GM10248 (cell line): ENCODE results near the gene LVRN.

Experiments
- CTCF ChIA-PET: fragments of 300-600 bp; sonication (Branson Sonifier 250); formaldehyde crosslinking; extraction: SDS; loops from one replicate; lab custom pipeline; 2021; ENCODE audit warnings: antibody characterized with exemption; lab: Yijun Ruan, JAX
- POLR2A ChIA-PET: fragments of 350-650 bp; sonication (Branson Sonifier 250); formaldehyde crosslinking; extraction: SDS; loops from one replicate; lab custom pipeline; 2020; ENCODE audit warnings: antibody characterized with exemption; lab: Yijun Ruan, JAX
- DNase-seq: peaks from one replicate; pipeline ENCODE4 v3.0.0; 2012; ENCODE audit errors: extremely low spot score
- CTCF ChIP-seq: IDR thresholded peaks from 2 replicates; pipeline ENCODE4 v1.5.1; 2012; ENCODE audit warnings: mild to moderate bottlenecking, low read depth; ENCODE audit errors: extremely low read depth, missing control alignments, control extremely low read depth

LVRN gene

GRCh38 chr5:115992848-115993350, 30.6 kb downstream of the LVRN start:
- DNase-seq, result no peak
- TF ChIP-seq CTCF, result no peak
- ChIA-PET CTCF (interaction anchor here (1.5 to 2.6 kb wide), 2 partner anchors 9 to 10 kb away, joined by 5 to 7 read pairs; no protein-coding TSS in a partner anchor), POLR2A (no interaction called here)

GRCh38 chr5:115995351-115995750, 33.1 kb downstream of the LVRN start:
- ChIA-PET POLR2A (no interaction called here), CTCF (interaction anchor here (1.7 kb wide), 1 partner anchor 12 kb away, joined by 7 read pairs; no protein-coding TSS in a partner anchor)
- TF ChIP-seq CTCF, result no peak
- no peak for DNase-seq

GRCh38 chr5:116002116-116002906, 40.0 kb downstream of the LVRN start:
- CTCF ChIA-PET, result interaction anchor here (0.9 to 1.8 kb wide), 4 partner anchors 10 to 29 kb away, joined by 3 to 7 read pairs (median 3); no protein-coding TSS in a partner anchor

GRCh38 chr5:116004248-116004647, 42.0 kb downstream of the LVRN start:
- no peak for DNase-seq
- no peak for TF ChIP-seq CTCF
- CTCF ChIA-PET, result interaction anchor here (1.4 kb wide), 1 partner anchor 19 kb away, joined by 3 read pairs; no protein-coding TSS in a partner anchor
- POLR2A ChIA-PET, result no interaction called here

More at GRCh38 chr5:116002116-116002906, 40.0 kb downstream of the LVRN start:
- DNase-seq, result no peak
- POLR2A ChIA-PET, result no interaction called here
- no peak for TF ChIP-seq CTCF

- no peak for TF ChIP-seq CTCF
- ChIA-PET POLR2A (no interaction called here), CTCF (interaction anchor here (1.0 kb wide), 1 partner anchor 62 kb away, joined by 3 read pairs; no protein-coding TSS in a partner anchor)
- no peak for DNase-seq
Observed at GRCh38 chr5:116009806-116010205, 47.5 kb downstream of the LVRN start.

GRCh38 chr5:116011046-116011445, 48.8 kb downstream of the LVRN start:
- POLR2A ChIA-PET, result no interaction called here

More at GRCh38 chr5:116011046-116011445, 48.8 kb downstream of the LVRN start:
- CTCF ChIA-PET, result interaction anchor here (0.8 kb wide), 1 partner anchor 72 kb away, joined by 3 read pairs; no protein-coding TSS in a partner anchor
- DNase-seq, result no peak
- no peak for TF ChIP-seq CTCF
